Uterus (tissue), 2 donors: ENCODE data around the gene MYH1.

Experiments used
- CTCF ChIP-seq, 4 experiments: fragments of 200-600 bp in 2 of 4; fragments of 450-650 bp in 2 of 4; sonication (generic) in 2 of 4; IDR thresholded peaks; one replicate each; pipeline ENCODE4 v1.5.1; 2016 to 2019; ENCODE audit warnings: antibody characterized with exemption in 4 of 4, mild to moderate bottlenecking in 2 of 4, moderate library complexity in 1 of 4
- POLR2A ChIP-seq, 2 donors: fragments of 450-650 bp; IDR thresholded peaks; one replicate each; pipeline ENCODE4 v1.6.1; 2016; ENCODE audit warnings: antibody characterized with exemption in 2 of 2, mild to moderate bottlenecking in 1 of 2, moderate library complexity in 1 of 2

GRCh38 chr17:10469459-10469858 lies 48.9 kb downstream of the MYH1 start, which contains the start of gene MYH4:
- TF ChIP-seq CTCF (IDR thresholded peaks at IDR 0.05) (no peak), POLR2A (IDR thresholded peaks at IDR 0.05) (no peak)
